Neural progenitor cell (in vitro differentiated cells): ENCODE data around the gene NDUFA11. TPM values are rescaled to one million over a fixed set of nuclear protein-coding genes. Genes with fewer than 3 reads are reported as not detected.

Experiments
- DNase-seq: peaks from one replicate; pipeline ENCODE4 v3.0.0-alpha.2; 2016; ENCODE audit warnings: low spot score
- H2AFZ ChIP-seq: fragments of 200-600 bp; sonication (generic); replicated peaks from 2 replicates; pipeline ENCODE4 v1.6.1; 2016; ENCODE audit warnings: antibody characterized with exemption
- H3F3A ChIP-seq: fragments of 200-600 bp; sonication (generic); 2 replicates; pipeline ENCODE4 v1.6.1; 2016; ENCODE audit warnings: antibody characterized with exemption, low read depth
- H3K27ac ChIP-seq: fragments of 200-600 bp; sonication (generic); 2 replicates; pipeline ENCODE4 v1.5.1; 2016; ENCODE audit warnings: mild to moderate bottlenecking
- H3K27me3 ChIP-seq: fragments of 200-600 bp; sonication (generic); 2 replicates; pipeline ENCODE4 v1.6.1; 2016; ENCODE audit warnings: mild to moderate bottlenecking, moderate library complexity
- H3K36me3 ChIP-seq: fragments of 200-600 bp; sonication (generic); 2 replicates; pipeline ENCODE4 v1.5.1; 2016
- H3K4me1 ChIP-seq: fragments of 200-600 bp; sonication (generic); 2 replicates; pipeline ENCODE4 v1.6.1; 2016; ENCODE audit warnings: mixed run types
- H3K4me2 ChIP-seq: fragments of 200-600 bp; sonication (generic); 2 replicates; pipeline ENCODE4 v1.6.1; 2016
- H3K4me3 ChIP-seq: fragments of 200-600 bp; sonication (generic); 2 replicates; pipeline ENCODE4 v1.5.1; 2016
- H3K79me2 ChIP-seq: fragments of 200-600 bp; sonication (generic); 2 replicates; pipeline ENCODE4 v1.6.1; 2016; ENCODE audit warnings: low read depth
- H3K9ac ChIP-seq: fragments of 200-600 bp; sonication (generic); 2 replicates; pipeline ENCODE4 v1.6.1; 2016
- H3K9me3 ChIP-seq: fragments of 200-600 bp; sonication (generic); 2 replicates; pipeline ENCODE4 v1.5.1; 2016; ENCODE audit warnings: low read depth
- H4K20me1 ChIP-seq: fragments of 200-600 bp; sonication (generic); 2 replicates; pipeline ENCODE4 v1.6.1; 2016; ENCODE audit warnings: low read depth
- H3K27ac Mint-ChIP-seq: 3 replicates; pipeline ENCODE4 v1.8.0; 2021; ENCODE audit warnings: mixed read lengths
- H3K27me3 Mint-ChIP-seq: 2 replicates; pipeline ENCODE4 v1.8.0; 2022; ENCODE audit warnings: low read depth, mild to moderate bottlenecking, inconsistent platforms, moderate library complexity, mixed read lengths; ENCODE audit not compliant: insufficient read depth
- H3K36me3 Mint-ChIP-seq: 3 replicates; pipeline ENCODE4 v1.8.0; 2021; ENCODE audit warnings: mixed read lengths
- H3K4me1 Mint-ChIP-seq: 3 replicates; pipeline ENCODE4 v1.8.0; 2021; ENCODE audit warnings: mixed read lengths
- H3K4me3 Mint-ChIP-seq: 3 replicates; pipeline ENCODE4 v1.8.0; 2021; ENCODE audit warnings: mild to moderate bottlenecking, moderate library complexity, mixed read lengths
- H3K9me3 Mint-ChIP-seq: 3 replicates; pipeline ENCODE4 v1.8.0; 2020; ENCODE audit warnings: mixed read lengths
- EZH2 ChIP-seq: fragments of 200-600 bp; sonication (generic); IDR thresholded peaks from 2 replicates; pipeline ENCODE4 v1.6.1; 2017; ENCODE audit warnings: antibody characterized with exemption, mild to moderate bottlenecking, moderate library complexity
- EZH2phosphoT487 ChIP-seq: fragments of 200-600 bp; sonication (generic); IDR thresholded peaks from 2 replicates; pipeline ENCODE4 v1.6.1; 2017; ENCODE audit warnings: antibody characterized with exemption
- total RNA-seq: library from RNA; depleted of rRNA; stranded (reverse); fragments of >200 nt; gene quantifications from 2 replicates; pipeline ENCODE4 v1.2.3, GENCODE V29; 2015; ENCODE audit warnings: low replicate concordance
- TF ChIP-seq, protein P1 (sequence below): fragments of 200-600 bp; sonication (generic); IDR thresholded peaks from 2 replicates; pipeline ENCODE4 v1.5.1; 2017; ENCODE audit warnings: antibody characterized with exemption, mild to moderate bottlenecking

The NDUFA11 gene
- total RNA-seq, 1 donor from 2014 or later = 102 TPM

- H3K36me3 Mint-ChIP-seq = peaks cover 6% of the 10 kb centered on the region
- H3K4me3 Mint-ChIP-seq = no peak overlapping the region
- H3K9me3 ChIP-seq = no peaks in the 10 kb centered on the region
- no peaks in the 10 kb centered on the region for H3K27me3 ChIP-seq
- no peaks in the 10 kb centered on the region for H3K36me3 ChIP-seq
- H4K20me1 ChIP-seq = peaks cover 3% of the 10 kb centered on the region
- no peaks in the 10 kb centered on the region for H3K9me3 Mint-ChIP-seq
- no peak overlapping the region for H2AFZ ChIP-seq
- no peak for TF ChIP-seq EZH2
- TF ChIP-seq, protein P1, sequence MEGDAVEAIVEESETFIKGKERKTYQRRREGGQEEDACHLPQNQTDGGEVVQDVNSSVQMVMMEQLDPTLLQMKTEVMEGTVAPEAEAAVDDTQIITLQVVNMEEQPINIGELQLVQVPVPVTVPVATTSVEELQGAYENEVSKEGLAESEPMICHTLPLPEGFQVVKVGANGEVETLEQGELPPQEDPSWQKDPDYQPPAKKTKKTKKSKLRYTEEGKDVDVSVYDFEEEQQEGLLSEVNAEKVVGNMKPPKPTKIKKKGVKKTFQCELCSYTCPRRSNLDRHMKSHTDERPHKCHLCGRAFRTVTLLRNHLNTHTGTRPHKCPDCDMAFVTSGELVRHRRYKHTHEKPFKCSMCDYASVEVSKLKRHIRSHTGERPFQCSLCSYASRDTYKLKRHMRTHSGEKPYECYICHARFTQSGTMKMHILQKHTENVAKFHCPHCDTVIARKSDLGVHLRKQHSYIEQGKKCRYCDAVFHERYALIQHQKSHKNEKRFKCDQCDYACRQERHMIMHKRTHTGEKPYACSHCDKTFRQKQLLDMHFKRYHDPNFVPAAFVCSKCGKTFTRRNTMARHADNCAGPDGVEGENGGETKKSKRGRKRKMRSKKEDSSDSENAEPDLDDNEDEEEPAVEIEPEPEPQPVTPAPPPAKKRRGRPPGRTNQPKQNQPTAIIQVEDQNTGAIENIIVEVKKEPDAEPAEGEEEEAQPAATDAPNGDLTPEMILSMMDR = no peak
- no peak for TF ChIP-seq EZH2phosphoT487
- H3K4me3 ChIP-seq = no peak overlapping the region
- H3K79me2 ChIP-seq = no peaks in the 10 kb centered on the region
- no peaks in the 10 kb centered on the region for H3K4me1 ChIP-seq
- peaks cover 9% of the 10 kb centered on the region for H3K27me3 Mint-ChIP-seq
- H3K4me1 Mint-ChIP-seq = no peaks in the 10 kb centered on the region
- H3K9ac ChIP-seq = no peak overlapping the region
- H3F3A ChIP-seq = no peaks in the 10 kb centered on the region
- H3K4me2 ChIP-seq = no peak overlapping the region
- no peak overlapping the region for H3K27ac Mint-ChIP-seq
- no peak for DNase-seq
- H3K27ac ChIP-seq = no peak overlapping the region
Observed at GRCh38 chr19:5917431-5918107, 14.0 kb upstream of the NDUFA11 start.

DNA sequence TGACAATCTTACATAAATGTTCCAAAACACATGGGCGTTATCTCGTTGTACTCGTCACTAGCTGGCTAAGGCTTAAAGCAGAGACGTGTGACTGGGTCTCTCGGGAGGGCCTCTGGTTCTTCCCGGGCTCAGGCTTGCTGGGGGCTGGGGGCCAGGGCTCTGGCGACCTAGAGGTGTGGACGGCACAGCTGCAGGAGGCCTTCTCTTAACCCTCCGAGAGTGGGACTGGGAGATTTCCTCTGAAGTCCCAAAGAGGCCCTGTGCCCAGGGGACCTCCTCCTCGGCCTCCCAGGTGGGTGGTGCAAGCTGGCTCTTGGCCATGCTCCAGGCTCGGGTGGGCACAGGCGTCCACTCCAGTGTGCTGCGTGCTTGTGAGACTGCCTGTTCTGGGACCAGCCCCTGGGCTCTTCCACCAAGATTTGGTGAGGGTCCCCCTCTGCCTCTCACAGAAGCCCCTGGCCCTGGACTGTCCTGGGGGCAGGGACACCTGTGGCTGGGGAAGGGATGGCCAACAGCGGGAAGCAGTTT lies 12.7 kb upstream of the NDUFA11 start:
- Mint-ChIP-seq H3K27me3 (peaks cover 9% of the 10 kb centered on the region), H3K4me1 (no peaks in the 10 kb centered on the region), H3K27ac (no peak overlapping the region), H3K36me3 (no peaks in the 10 kb centered on the region), H3K4me3 (no peak overlapping the region), H3K9me3 (no peaks in the 10 kb centered on the region)
- TF ChIP-seq, protein P1 = no peak
- TF ChIP-seq EZH2phosphoT487 (no peak), EZH2 (no peak)
- H3K36me3 ChIP-seq = no peaks in the 10 kb centered on the region
- H2AFZ ChIP-seq = no peak overlapping the region
- no peak overlapping the region for H3K4me3 ChIP-seq
- peaks cover 3% of the 10 kb centered on the region for H4K20me1 ChIP-seq
- H3K9me3 ChIP-seq = no peaks in the 10 kb centered on the region
- no peaks in the 10 kb centered on the region for H3K27me3 ChIP-seq
- no peak overlapping the region for H3K4me2 ChIP-seq
- H3K79me2 ChIP-seq = no peaks in the 10 kb centered on the region
- no peak overlapping the region for H3K9ac ChIP-seq
- H3F3A ChIP-seq = no peaks in the 10 kb centered on the region
- no peak overlapping the region for H3K27ac ChIP-seq
- DNase-seq = no peak
- H3K4me1 ChIP-seq = no peaks in the 10 kb centered on the region

DNA sequence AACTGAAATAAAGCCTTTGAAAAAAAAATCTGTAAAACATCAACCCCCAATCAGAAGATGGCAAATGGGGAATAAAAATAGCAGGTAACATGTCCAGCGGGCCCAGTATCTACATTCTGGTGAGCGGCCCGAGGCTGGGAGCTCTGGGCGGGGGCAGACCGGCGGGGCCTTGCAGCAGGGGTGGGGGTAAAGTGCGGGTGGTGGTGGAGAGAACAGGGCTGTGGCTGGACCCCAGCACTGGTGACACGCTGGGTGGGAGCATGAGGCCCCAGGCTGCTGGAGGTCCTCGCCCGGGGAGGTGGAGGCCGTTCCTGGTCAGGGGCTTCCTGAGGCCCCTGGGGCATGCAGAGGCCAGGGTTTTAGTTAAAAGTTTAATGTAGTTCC lies 12.2 kb upstream of the NDUFA11 start:
- no peaks in the 10 kb centered on the region for H3K9me3 ChIP-seq
- TF ChIP-seq, protein P1 = no peak
- TF ChIP-seq EZH2 (no peak), EZH2phosphoT487 (no peak)
- Mint-ChIP-seq H3K27ac (no peak overlapping the region), H3K36me3 (no peaks in the 10 kb centered on the region), H3K4me3 (no peak overlapping the region), H3K9me3 (no peaks in the 10 kb centered on the region), H3K27me3 (peaks cover 9% of the 10 kb centered on the region), H3K4me1 (no peaks in the 10 kb centered on the region)
- no peak overlapping the region for H3K27ac ChIP-seq
- no peaks in the 10 kb centered on the region for H3F3A ChIP-seq
- H3K36me3 ChIP-seq = no peaks in the 10 kb centered on the region
- H3K4me2 ChIP-seq = no peak overlapping the region
- H3K79me2 ChIP-seq = no peaks in the 10 kb centered on the region
- peaks cover 3% of the 10 kb centered on the region for H4K20me1 ChIP-seq
- H3K4me1 ChIP-seq = no peaks in the 10 kb centered on the region
- no peak for DNase-seq
- no peaks in the 10 kb centered on the region for H3K27me3 ChIP-seq
- no peak overlapping the region for H3K4me3 ChIP-seq
- no peak overlapping the region for H3K9ac ChIP-seq
- no peak overlapping the region for H2AFZ ChIP-seq
